CD4-positive, CD25-positive, alpha-beta regulatory T cell (primary cell): ENCODE results near the gene SEH1L. TPM values are rescaled to one million over a fixed set of nuclear protein-coding genes. Genes with fewer than 3 reads are reported as not detected.

Experiments
- ATAC-seq, 2 donors: fragments of 150-1000 bp; cut with Tn5 transposase; one replicate each; pipeline ENCODE4 v1.10.0; 2021; ENCODE audit warnings: low read depth in 2 of 2, moderate number of reproducible peaks in 2 of 2, moderate library complexity in 1 of 2
- DNase-seq, 3 donors: peaks; one replicate each; pipeline versions ENCODE4 v3.0.0 to v3.0.0-alpha.2; 2012 to 2022; ENCODE audit warnings: mixed read lengths in 1 of 3
- H3K27ac ChIP-seq: one replicate; pipeline ENCODE4 v1.7.0; 2013; ENCODE audit warnings: mild to moderate bottlenecking, low read length; ENCODE audit not compliant: insufficient read depth, poor library complexity, severe bottlenecking
- H3K27me3 ChIP-seq: one replicate; pipeline ENCODE4 v1.7.0; 2013; ENCODE audit warnings: low read length; ENCODE audit not compliant: control insufficient read depth, insufficient read depth
- H3K36me3 ChIP-seq: one replicate; pipeline ENCODE4 v1.7.0; 2013; ENCODE audit warnings: mild to moderate bottlenecking, low read length, moderate library complexity; ENCODE audit not compliant: control insufficient read depth, insufficient read depth
- H3K4me1 ChIP-seq: 2 replicates; pipeline ENCODE4 v1.7.0; 2013; ENCODE audit warnings: mild to moderate bottlenecking, low read length; ENCODE audit not compliant: insufficient read depth, control insufficient read depth, poor library complexity, severe bottlenecking
- H3K4me3 ChIP-seq: one replicate; pipeline ENCODE4 v1.7.0; 2013; ENCODE audit warnings: low read depth, mild to moderate bottlenecking, low read length, moderate library complexity
- H3K9me3 ChIP-seq, 2 experiments: 1 replicate in 1 of 2; 2 replicates in 1 of 2; pipeline ENCODE4 v1.7.0; 2013; ENCODE audit warnings: low read length in 2 of 2, mild to moderate bottlenecking in 1 of 2, moderate library complexity in 1 of 2; ENCODE audit not compliant: control insufficient read depth in 2 of 2
- H3K27ac Mint-ChIP-seq, 3 donors: one replicate each; pipeline ENCODE4 v1.8.0; 2020 to 2022; ENCODE audit warnings: mild to moderate bottlenecking in 3 of 3, mixed read lengths in 3 of 3, moderate library complexity in 2 of 3
- H3K27me3 Mint-ChIP-seq: one replicate; pipeline ENCODE4 v1.8.0; 2022; ENCODE audit warnings: mild to moderate bottlenecking, mixed read lengths
- H3K36me3 Mint-ChIP-seq: one replicate; pipeline ENCODE4 v1.8.0; 2020; ENCODE audit warnings: mixed read lengths
- H3K4me1 Mint-ChIP-seq, 4 donors: one replicate each; pipeline ENCODE4 v1.8.0; 2020 to 2022; ENCODE audit warnings: mixed read lengths in 4 of 4, mild to moderate bottlenecking in 1 of 4
- H3K4me3 Mint-ChIP-seq, 4 donors: one replicate each; pipeline ENCODE4 v1.8.0; 2020 to 2022; ENCODE audit warnings: mild to moderate bottlenecking in 4 of 4, mixed read lengths in 4 of 4, moderate library complexity in 3 of 4
- H3K9me3 Mint-ChIP-seq, 7 donors: one replicate each; pipeline ENCODE4 v1.8.0; 2020 to 2022; ENCODE audit warnings: mixed read lengths in 7 of 7, mild to moderate bottlenecking in 3 of 7, moderate library complexity in 2 of 7
- polyA plus RNA-seq, 4 donors: library from polyadenylated mRNA; unstranded; fragments of 300-500 nt; fragmentation: Illumina TruSeq; gene quantifications; one replicate each; pipeline ENCODE4 v1.2.3, GENCODE V29; 2021
- total RNA-seq: library from RNA; stranded (reverse); gene quantifications from one replicate; pipeline ENCODE4 v1.2.3, GENCODE V29; 2022

SEH1L gene
- total and polyA plus RNA-seq, 5 donors from 2014 or later: 22.0 to 33.1 (median 26.2) TPM

DNA sequence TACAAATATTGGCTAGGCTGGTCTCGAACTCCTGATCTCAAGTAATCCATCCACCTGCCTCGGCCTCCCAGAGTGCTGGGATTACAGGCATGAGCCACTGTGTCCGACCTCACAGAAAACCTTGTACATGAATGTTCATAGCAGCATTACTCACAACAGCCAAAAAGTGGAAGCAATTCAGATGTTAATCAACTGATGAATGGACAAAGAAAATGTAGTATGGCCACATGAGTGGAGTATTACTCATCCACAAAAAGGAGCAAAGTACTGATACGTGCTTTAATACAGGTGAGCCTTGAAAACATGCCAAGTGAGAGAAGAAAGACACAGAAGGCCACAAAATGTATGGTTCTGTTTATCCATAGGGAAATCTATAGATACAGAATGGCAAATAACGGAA, 63.9 kb downstream of the SEH1L start:
- no peak overlapping the region for H3K27ac ChIP-seq
- H3K4me1 Mint-ChIP-seq: peaks cover 6 to 14% (median 8%) of the 10 kb centered on the region in 4 donors
- no peak for DNase-seq
- H3K27me3 ChIP-seq: no peaks in the 10 kb centered on the region
- no peak overlapping the region for H3K4me3 Mint-ChIP-seq
- H3K36me3 ChIP-seq: peaks cover 87% of the 10 kb centered on the region
- peak overlapping the region in 1 of 3 donors; percentile 79 for H3K27ac Mint-ChIP-seq
- peaks cover 56% of the 10 kb centered on the region for H3K36me3 Mint-ChIP-seq
- H3K27me3 Mint-ChIP-seq: no peaks in the 10 kb centered on the region
- H3K4me1 ChIP-seq: no peaks in the 10 kb centered on the region
- no peak for ATAC-seq
- H3K4me3 ChIP-seq: no peak overlapping the region
- H3K9me3 Mint-ChIP-seq: peaks cover 0 to 1% (median 0%) of the 10 kb centered on the region in 7 donors
- H3K9me3 ChIP-seq: no peaks in the 10 kb centered on the region

DNA sequence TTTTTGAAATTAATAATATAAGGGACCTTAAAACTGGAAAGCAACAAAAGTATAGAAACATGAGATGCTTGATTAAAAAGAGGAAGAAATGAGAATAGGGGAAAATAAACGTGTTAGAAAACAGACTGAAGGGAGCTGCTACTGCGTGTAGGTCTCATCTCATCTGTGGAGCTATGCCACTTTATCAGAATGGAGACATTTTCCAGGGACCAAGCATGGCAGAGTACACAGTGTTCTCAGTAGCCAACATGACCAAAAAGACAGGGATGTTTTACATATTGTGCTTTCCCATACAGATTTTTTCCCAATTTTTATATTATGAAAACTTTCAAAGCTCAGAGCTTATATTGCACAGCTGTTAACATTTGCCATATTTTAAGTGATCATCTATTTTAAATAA, 66.4 kb downstream of the SEH1L start:
- DNase-seq: no peak
- H3K9me3 ChIP-seq: no peaks in the 10 kb centered on the region
- no peak overlapping the region for H3K4me3 ChIP-seq
- Mint-ChIP-seq H3K4me3 (no peak overlapping the region), H3K9me3 (peaks cover 0 to 1% (median 0%) of the 10 kb centered on the region in 7 donors), H3K4me1 (peaks cover 10 to 31% (median 18%) of the 10 kb centered on the region in 4 donors), H3K36me3 (peaks cover 61% of the 10 kb centered on the region), H3K27ac (no peak overlapping the region), H3K27me3 (no peaks in the 10 kb centered on the region)
- peaks cover 83% of the 10 kb centered on the region for H3K36me3 ChIP-seq
- H3K27me3 ChIP-seq: no peaks in the 10 kb centered on the region
- peaks cover 5% of the 10 kb centered on the region for H3K4me1 ChIP-seq
- H3K27ac ChIP-seq: no peak overlapping the region
- no peak for ATAC-seq

DNA sequence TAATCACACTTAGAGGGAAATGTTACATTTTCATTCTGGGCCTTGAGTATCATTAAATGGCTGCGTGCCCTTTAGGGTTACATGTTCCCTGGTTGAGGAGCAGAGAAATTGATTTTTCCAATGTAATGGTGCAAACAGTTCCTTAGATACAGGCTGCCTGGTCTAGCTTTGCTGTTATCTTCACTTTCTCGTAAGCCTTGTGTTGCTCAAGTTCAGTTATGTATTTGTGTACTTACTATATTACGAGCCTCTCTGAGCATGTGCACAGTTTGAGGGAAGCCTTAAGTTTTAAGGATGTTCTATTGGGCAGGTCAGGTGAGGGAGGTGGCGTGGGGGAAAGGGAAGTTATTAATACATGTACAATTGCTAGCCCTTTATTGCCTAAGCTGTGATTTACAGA, 67.0 kb downstream of the SEH1L start:
- no peak overlapping the region for H3K4me3 Mint-ChIP-seq
- no peak overlapping the region for H3K27ac ChIP-seq
- H3K4me3 ChIP-seq: no peak overlapping the region
- H3K4me1 ChIP-seq: peaks cover 5% of the 10 kb centered on the region
- H3K36me3 ChIP-seq: peaks cover 78% of the 10 kb centered on the region
- peaks cover 12 to 34% (median 21%) of the 10 kb centered on the region in 4 donors for H3K4me1 Mint-ChIP-seq
- no peaks in the 10 kb centered on the region for H3K9me3 ChIP-seq
- peaks cover 60% of the 10 kb centered on the region for H3K36me3 Mint-ChIP-seq
- H3K27me3 ChIP-seq: no peaks in the 10 kb centered on the region
- H3K27ac Mint-ChIP-seq: peak overlapping the region in 1 of 3 donors; percentile 16
- H3K27me3 Mint-ChIP-seq: no peaks in the 10 kb centered on the region
- ATAC-seq (no peak), DNase-seq (no peak)
- peaks cover 0 to 1% (median 0%) of the 10 kb centered on the region in 7 donors for H3K9me3 Mint-ChIP-seq

DNA sequence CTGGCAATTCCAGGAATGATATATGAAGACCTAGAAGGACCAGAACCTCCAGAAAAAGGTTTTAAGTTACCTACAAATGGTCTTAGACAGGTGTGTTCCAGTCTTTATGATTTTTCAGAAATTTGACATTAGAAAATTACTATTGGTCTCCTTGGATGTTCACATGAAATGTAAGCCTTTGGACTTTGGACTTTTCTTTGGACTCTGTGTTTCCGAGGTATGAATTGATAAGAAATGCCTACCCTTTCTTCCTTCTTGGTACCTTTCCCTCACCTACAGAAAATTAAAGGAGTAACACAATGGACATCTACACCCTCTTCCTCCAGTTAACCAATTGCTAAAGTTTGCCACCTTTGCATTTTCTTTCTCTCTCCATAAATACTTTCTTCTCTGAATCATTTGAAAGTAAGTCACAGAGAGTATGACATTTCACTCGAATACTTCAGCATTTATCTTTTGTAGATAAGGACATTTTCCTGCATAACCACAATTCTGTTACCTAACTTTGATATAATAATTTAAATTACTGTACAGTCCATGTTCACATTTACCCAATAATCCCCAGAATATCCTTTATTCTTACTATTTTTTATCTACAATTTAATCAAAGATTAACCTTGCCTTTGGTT, 69.5 kb downstream of the SEH1L start:
- peaks cover 76% of the 10 kb centered on the region for H3K36me3 Mint-ChIP-seq
- H3K9me3 Mint-ChIP-seq: peaks cover 0 to 1% (median 0%) of the 10 kb centered on the region in 7 donors
- H3K27me3 Mint-ChIP-seq: no peaks in the 10 kb centered on the region
- H3K4me3 ChIP-seq: no peak overlapping the region
- H3K27me3 ChIP-seq: no peaks in the 10 kb centered on the region
- DNase-seq (no peak), ATAC-seq (no peak)
- no peaks in the 10 kb centered on the region for H3K9me3 ChIP-seq
- peaks cover 5% of the 10 kb centered on the region for H3K4me1 ChIP-seq
- H3K27ac Mint-ChIP-seq: peak overlapping the region in 2 of 3 donors; percentile 38 to 78
- peaks cover 67% of the 10 kb centered on the region for H3K36me3 ChIP-seq
- no peak overlapping the region for H3K27ac ChIP-seq
- peaks cover 27 to 53% (median 44%) of the 10 kb centered on the region in 4 donors for H3K4me1 Mint-ChIP-seq
- no peak overlapping the region for H3K4me3 Mint-ChIP-seq

DNA sequence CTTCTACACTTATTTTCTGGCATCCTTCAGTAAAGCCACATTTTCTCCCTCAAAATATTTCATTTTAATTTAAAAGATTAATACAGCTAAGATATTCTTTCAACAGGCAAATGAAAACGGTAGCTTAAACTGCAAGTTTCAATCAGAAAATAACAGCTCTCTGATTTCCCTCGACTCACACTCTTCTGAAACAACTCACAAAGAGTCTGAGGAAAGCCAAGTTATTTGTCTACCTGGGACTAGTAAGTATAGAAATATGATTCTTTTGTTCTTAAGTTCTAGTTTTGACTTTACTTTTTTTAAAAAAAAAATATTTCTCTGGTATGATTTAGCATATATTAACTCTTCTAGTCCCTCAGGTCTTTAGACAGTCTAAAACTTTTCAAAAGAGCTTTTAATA, 70.6 kb downstream of the SEH1L start:
- DNase-seq: no peak
- Mint-ChIP-seq H3K4me1 (peaks cover 31 to 60% (median 45%) of the 10 kb centered on the region in 4 donors), H3K9me3 (peaks cover 0 to 3% (median 1%) of the 10 kb centered on the region in 7 donors), H3K27ac (peak overlapping the region; percentile 68 to 91 (median 78)), H3K27me3 (no peaks in the 10 kb centered on the region), H3K4me3 (peak overlapping the region in 2 of 4 donors; percentile 44 to 57), H3K36me3 (peaks cover 78% of the 10 kb centered on the region)
- Histone ChIP-seq H3K27me3 (no peaks in the 10 kb centered on the region), H3K36me3 (peaks cover 65% of the 10 kb centered on the region), H3K27ac (peak overlapping the region; percentile 7), H3K4me1 (peaks cover 5% of the 10 kb centered on the region), H3K4me3 (peak overlapping the region; percentile 45), H3K9me3 (no peaks in the 10 kb centered on the region)
- ATAC-seq: no peak

DNA sequence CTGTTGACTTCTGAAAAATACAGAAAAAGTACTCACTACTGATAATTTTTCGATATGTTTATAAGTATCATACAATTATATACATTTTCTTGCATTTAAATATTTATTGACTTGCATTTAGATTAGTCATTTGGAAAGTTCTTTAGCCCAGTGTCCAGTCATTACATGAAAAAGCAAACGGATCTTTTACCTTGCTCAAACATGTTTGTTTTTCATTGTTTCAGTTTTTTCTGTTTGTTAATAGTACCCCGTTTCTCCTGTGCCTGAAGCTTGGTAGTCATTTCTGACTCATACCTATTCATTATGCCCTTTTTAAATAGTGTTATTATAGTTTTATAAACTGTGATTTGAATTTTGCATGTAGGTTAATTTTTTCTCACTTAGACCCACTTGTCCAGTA, 71.5 kb downstream of the SEH1L start:
- Mint-ChIP-seq H3K27ac (peak overlapping the region; percentile 68 to 91 (median 80)), H3K36me3 (peaks cover 81% of the 10 kb centered on the region), H3K4me1 (peaks cover 36 to 67% (median 45%) of the 10 kb centered on the region in 4 donors), H3K4me3 (peak overlapping the region in 2 of 4 donors; percentile 30 to 52), H3K27me3 (no peaks in the 10 kb centered on the region), H3K9me3 (peaks cover 0 to 4% (median 1%) of the 10 kb centered on the region in 7 donors)
- Histone ChIP-seq H3K4me3 (peak overlapping the region; percentile 45), H3K36me3 (peaks cover 66% of the 10 kb centered on the region), H3K27me3 (no peaks in the 10 kb centered on the region), H3K4me1 (peaks cover 5% of the 10 kb centered on the region), H3K27ac (peak overlapping the region; percentile 35), H3K9me3 (no peaks in the 10 kb centered on the region)
- DNase-seq: peak in 1 of 3 donors; percentile 54
- no peak for ATAC-seq

DNA sequence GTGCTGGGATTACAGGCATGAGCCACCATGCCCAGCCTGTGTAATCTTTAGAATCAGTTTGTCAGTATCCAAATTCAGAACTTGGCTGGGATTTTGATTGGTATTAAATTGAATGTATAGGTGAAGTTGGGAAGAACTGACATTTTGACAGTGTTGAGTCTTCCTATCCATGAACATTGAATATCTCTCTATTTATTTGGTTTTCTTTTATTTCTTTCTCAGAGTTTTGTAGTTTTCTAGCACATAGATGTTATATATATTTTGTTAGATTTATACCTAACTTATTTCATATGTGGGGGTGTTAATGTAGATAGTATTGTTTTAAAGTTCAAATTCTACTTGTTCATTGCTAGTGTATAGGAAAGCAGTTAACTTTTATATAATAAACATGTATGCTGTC, 74.8 kb downstream of the SEH1L start:
- Histone ChIP-seq H3K36me3 (peaks cover 59% of the 10 kb centered on the region), H3K9me3 (no peaks in the 10 kb centered on the region), H3K27me3 (no peaks in the 10 kb centered on the region), H3K4me1 (peaks cover 5% of the 10 kb centered on the region), H3K27ac (no peak overlapping the region), H3K4me3 (no peak overlapping the region)
- Mint-ChIP-seq H3K9me3 (peaks cover 0 to 4% (median 0%) of the 10 kb centered on the region in 7 donors), H3K36me3 (peaks cover 69% of the 10 kb centered on the region), H3K4me3 (no peak overlapping the region), H3K4me1 (peaks cover 40 to 64% (median 48%) of the 10 kb centered on the region in 4 donors), H3K27ac (peak overlapping the region in 2 of 3 donors; percentile 42 to 48), H3K27me3 (no peaks in the 10 kb centered on the region)
- ATAC-seq (no peak), DNase-seq (no peak)

DNA sequence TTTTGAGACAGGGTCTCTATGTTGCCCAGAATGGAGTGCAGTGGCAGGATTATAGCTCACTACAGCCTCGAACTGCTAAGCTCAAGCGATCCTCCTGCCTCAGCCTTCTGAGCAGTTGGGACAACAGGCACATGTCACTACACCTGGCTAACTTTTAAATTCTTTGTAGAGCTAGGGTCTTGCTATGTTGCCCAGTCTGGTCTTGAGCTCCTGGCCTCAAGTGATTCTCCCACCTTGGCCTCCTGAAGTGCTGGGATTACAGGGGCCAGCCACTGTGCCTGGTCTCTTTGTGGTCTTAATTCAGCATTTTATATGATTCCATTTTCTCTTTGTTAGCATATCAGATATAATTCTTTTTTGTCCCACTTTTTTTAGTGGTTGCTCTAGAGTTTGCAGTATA, 77.4 kb downstream of the SEH1L start:
- H3K27ac Mint-ChIP-seq: no peak overlapping the region
- peaks cover 26 to 44% (median 31%) of the 10 kb centered on the region in 4 donors for H3K4me1 Mint-ChIP-seq
- H3K27me3 ChIP-seq: no peaks in the 10 kb centered on the region
- no peaks in the 10 kb centered on the region for H3K4me1 ChIP-seq
- no peak overlapping the region for H3K4me3 ChIP-seq
- H3K27me3 Mint-ChIP-seq: no peaks in the 10 kb centered on the region
- ATAC-seq (no peak), DNase-seq (no peak)
- no peak overlapping the region for H3K4me3 Mint-ChIP-seq
- H3K36me3 Mint-ChIP-seq: peaks cover 59% of the 10 kb centered on the region
- no peaks in the 10 kb centered on the region for H3K9me3 ChIP-seq
- peaks cover 0 to 4% (median 0%) of the 10 kb centered on the region in 7 donors for H3K9me3 Mint-ChIP-seq
- H3K27ac ChIP-seq: no peak overlapping the region
- H3K36me3 ChIP-seq: peaks cover 52% of the 10 kb centered on the region
